Thoracic aorta (tissue), 2 donors: Measurements from ENCODE around the gene PRR3. TPM values are rescaled to one million over a fixed set of nuclear protein-coding genes. Genes with fewer than 3 reads are reported as not detected.
"Not testable (repeated sequence)": the region's sequence is repeated elsewhere in the genome, so short reads cannot be mapped to it uniquely, and the experiment has no call there.

Experiments
- ATAC-seq: fragments of 150-250 bp; one replicate; pipeline ENCODE4 v1.8.0; 2017; ENCODE audit warnings: low read depth; ENCODE audit not compliant: insufficient number of reproducible peaks, low FRiP score
- DNase-seq: peaks from one replicate; pipeline ENCODE4 v3.0.0-alpha.2; 2020; ENCODE audit warnings: low spot score
- H3K27ac ChIP-seq, 2 donors: fragments of 200-600 bp; sonication (generic); 1 replicate in 1 of 2; 2 replicates in 1 of 2; pipeline ENCODE4 v1.5.1; 2016; ENCODE audit warnings: mild to moderate bottlenecking in 2 of 2, moderate library complexity in 2 of 2
- H3K27me3 ChIP-seq: fragments of 200-600 bp; sonication (generic); replicated peaks from 2 replicates; pipeline ENCODE4 v1.6.0; 2016; ENCODE audit warnings: mild to moderate bottlenecking; ENCODE audit not compliant: insufficient read depth
- H3K36me3 ChIP-seq: fragments of 200-600 bp; sonication (generic); one replicate; pipeline ENCODE4 v1.5.1; 2016
- H3K4me1 ChIP-seq, 2 donors: fragments of 200-600 bp; sonication (generic); 1 replicate in 1 of 2; 2 replicates in 1 of 2; pipeline versions ENCODE4 v1.5.1 to v1.6.0; 2016; ENCODE audit warnings: low read depth in 2 of 2, mild to moderate bottlenecking in 1 of 2; ENCODE audit not compliant: control insufficient read depth in 1 of 2
- H3K4me3 ChIP-seq: fragments of 200-600 bp; sonication (generic); 2 replicates; pipeline ENCODE4 v1.5.1; 2016; ENCODE audit warnings: mild to moderate bottlenecking
- H3K9me3 ChIP-seq: fragments of 200-600 bp; sonication (generic); 2 replicates; pipeline ENCODE4 v1.5.1; 2016
- total RNA-seq, 2 donors: library from RNA; depleted of rRNA; stranded (reverse); fragments of >200 nt; gene quantifications; one replicate each; pipeline versions ENCODE4 v1.1.0 to v1.2.3, GENCODE V29; 2016
- TF ChIP-seq, protein P1 (sequence below): fragments of 200-600 bp; sonication (generic); IDR thresholded peaks from one replicate; pipeline ENCODE4 v1.5.1; 2019; ENCODE audit warnings: antibody characterized with exemption

Gene PRR3
- total RNA-seq, 2 donors from 2014 or later, result 4.2 to 10.4 TPM

DNA sequence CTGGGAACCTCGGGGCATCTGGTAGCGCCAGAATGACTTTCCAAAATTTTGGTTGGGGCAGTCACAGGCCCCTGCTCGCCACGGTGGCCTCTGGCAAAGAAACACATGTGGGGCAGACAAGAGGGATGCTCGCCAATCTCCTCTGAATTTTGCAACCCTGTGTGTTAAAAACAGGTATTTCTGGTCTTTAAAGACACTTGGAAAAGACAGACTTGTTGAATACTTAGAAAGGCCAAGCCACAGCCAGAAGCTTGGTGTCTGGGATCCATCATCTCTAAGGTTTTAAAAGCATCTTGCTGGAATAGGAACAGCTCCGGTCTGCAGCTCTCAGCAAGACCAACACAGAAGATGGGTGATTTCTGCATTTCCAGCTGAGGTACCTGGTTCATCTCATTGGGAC is 36.6 kb upstream of the PRR3 start:
- DNase-seq, result no peak
- Histone ChIP-seq H3K27me3 (no peaks in the 10 kb centered on the region), H3K27ac (no peak overlapping the region), H3K9me3 (no peaks in the 10 kb centered on the region), H3K4me1 (no peaks in the 10 kb centered on the region), H3K36me3 (no peaks in the 10 kb centered on the region), H3K4me3 (no peak overlapping the region)
- no peak for ATAC-seq
- TF ChIP-seq, protein P1, sequence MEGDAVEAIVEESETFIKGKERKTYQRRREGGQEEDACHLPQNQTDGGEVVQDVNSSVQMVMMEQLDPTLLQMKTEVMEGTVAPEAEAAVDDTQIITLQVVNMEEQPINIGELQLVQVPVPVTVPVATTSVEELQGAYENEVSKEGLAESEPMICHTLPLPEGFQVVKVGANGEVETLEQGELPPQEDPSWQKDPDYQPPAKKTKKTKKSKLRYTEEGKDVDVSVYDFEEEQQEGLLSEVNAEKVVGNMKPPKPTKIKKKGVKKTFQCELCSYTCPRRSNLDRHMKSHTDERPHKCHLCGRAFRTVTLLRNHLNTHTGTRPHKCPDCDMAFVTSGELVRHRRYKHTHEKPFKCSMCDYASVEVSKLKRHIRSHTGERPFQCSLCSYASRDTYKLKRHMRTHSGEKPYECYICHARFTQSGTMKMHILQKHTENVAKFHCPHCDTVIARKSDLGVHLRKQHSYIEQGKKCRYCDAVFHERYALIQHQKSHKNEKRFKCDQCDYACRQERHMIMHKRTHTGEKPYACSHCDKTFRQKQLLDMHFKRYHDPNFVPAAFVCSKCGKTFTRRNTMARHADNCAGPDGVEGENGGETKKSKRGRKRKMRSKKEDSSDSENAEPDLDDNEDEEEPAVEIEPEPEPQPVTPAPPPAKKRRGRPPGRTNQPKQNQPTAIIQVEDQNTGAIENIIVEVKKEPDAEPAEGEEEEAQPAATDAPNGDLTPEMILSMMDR, result no peak

- not testable (repeated sequence) for DNase-seq, H3K36me3 ChIP-seq, H3K27me3 ChIP-seq, ATAC-seq, H3K4me3 ChIP-seq, H3K4me1 ChIP-seq, H3K27ac ChIP-seq, H3K9me3 ChIP-seq
These were observed 36.0 kb upstream of the PRR3 start for GRCh38 chr6:30521082-30521481.

GRCh38 chr6:30521952-30522351 is 35.1 kb upstream of the PRR3 start:
- H3K27ac ChIP-seq, H3K4me3 ChIP-seq, DNase-seq, H3K4me1 ChIP-seq, ATAC-seq, H3K27me3 ChIP-seq, H3K9me3 ChIP-seq, H3K36me3 ChIP-seq: not testable (repeated sequence)

DNA sequence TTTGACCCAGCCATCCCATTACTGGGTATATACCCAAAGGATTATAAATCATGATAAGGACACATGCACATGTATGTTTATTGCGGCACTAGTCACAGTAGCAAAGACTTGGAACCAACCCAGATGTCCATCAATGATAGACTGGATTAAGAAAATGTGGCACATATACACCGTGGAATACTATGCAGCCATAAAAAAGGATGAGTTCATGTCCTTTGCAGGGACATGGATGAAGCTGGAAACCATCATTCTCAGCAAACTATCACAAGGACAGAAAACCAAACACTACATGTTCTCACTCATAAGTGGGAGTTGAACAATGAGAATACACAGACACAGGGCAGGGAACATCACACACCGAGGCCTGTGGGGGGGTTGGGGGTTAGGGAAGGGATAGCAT is 30.7 kb upstream of the PRR3 start:
- not testable (repeated sequence) for H3K27me3 ChIP-seq, DNase-seq, H3K4me3 ChIP-seq, H3K9me3 ChIP-seq, H3K27ac ChIP-seq, H3K36me3 ChIP-seq, ATAC-seq, H3K4me1 ChIP-seq

- not testable (repeated sequence) for H3K27ac ChIP-seq, H3K27me3 ChIP-seq, H3K36me3 ChIP-seq, H3K4me1 ChIP-seq, ATAC-seq, H3K4me3 ChIP-seq, DNase-seq, H3K9me3 ChIP-seq
These were observed 27.7 kb upstream of the PRR3 start for GRCh38 chr6:30529349-30529875.

DNA sequence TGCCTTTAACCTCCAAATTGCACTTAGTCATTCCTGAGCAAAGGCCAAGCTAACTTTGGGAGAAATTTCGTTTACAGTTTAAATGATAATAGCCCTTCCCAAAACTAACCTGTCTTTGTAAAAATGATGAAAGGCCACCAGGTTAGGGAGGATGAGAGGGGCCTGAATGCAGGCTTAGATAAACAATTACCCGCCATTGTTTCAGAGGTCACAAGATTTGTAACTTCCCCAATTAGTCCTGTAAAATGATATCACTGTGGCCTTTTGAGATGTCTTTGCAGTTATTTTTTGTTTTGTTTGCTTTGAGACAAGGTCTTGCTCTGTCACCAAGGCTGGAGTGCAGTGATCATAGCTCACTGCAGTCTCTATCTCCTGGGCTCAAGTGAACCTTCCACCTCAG is 27.1 kb upstream of the PRR3 start:
- H3K9me3 ChIP-seq, result no peaks in the 10 kb centered on the region
- TF ChIP-seq, protein P1, result no peak
- no peak for DNase-seq
- no peak for ATAC-seq
- no peaks in the 10 kb centered on the region for H3K27me3 ChIP-seq
- no peaks in the 10 kb centered on the region for H3K36me3 ChIP-seq
- no peak overlapping the region for H3K4me3 ChIP-seq
- no peak overlapping the region for H3K27ac ChIP-seq
- no peaks in the 10 kb centered on the region for H3K4me1 ChIP-seq

DNA sequence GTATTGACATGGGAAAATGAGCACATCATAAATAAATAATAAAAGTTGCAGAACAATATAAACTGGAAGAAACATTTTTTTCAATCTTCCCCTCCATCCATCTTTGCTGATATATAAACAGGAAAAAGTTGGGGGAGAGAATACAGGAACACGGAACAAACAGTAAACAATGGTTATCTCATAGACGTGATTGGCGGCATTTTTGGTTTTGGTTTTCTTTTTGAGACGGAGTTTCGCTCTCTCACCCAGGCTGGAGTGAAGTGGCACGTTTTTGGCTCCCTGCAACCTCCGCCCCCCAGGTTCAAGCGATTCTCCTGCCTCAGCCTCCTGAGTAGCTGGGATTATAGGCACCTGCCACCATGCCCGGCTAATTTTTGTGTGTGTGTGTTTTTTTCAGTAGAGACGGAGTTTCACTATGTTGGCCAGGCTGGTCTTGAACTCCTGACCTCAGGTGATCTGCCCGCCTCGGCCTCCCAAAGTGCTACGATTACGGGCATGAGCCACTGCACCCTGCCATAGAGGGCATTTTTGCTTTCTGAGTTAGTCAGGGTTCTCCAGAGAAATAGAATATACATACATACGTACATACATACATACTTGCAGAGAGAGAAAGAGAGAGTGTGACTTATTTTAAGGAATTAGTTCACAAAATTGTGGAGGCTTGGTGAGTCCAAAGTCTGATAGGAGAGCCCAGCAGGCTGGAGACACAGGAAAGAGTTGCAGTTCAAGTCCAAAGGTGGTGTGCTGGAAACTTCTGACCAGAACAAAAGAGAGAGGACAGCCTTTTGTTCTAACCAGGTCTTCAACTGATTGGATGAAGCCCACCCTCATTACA is 23.4 kb upstream of the PRR3 start:
- no peaks in the 10 kb centered on the region for H3K4me1 ChIP-seq
- no peak overlapping the region for H3K27ac ChIP-seq
- H3K27me3 ChIP-seq, result no peaks in the 10 kb centered on the region
- DNase-seq (no peak), ATAC-seq (no peak)
- H3K9me3 ChIP-seq, result no peaks in the 10 kb centered on the region
- H3K4me3 ChIP-seq, result no peak overlapping the region
- TF ChIP-seq, protein P1, result no peak
- H3K36me3 ChIP-seq, result no peaks in the 10 kb centered on the region
